ENCODE data around the gene TLE5. TPM values are rescaled to one million over a fixed set of nuclear protein-coding genes. Genes with fewer than 3 reads are reported as not detected.

TLE5 gene
- total RNA-seq, 6 donors from 2014 or later, result 324 to 781 (median 471) TPM

DNA sequence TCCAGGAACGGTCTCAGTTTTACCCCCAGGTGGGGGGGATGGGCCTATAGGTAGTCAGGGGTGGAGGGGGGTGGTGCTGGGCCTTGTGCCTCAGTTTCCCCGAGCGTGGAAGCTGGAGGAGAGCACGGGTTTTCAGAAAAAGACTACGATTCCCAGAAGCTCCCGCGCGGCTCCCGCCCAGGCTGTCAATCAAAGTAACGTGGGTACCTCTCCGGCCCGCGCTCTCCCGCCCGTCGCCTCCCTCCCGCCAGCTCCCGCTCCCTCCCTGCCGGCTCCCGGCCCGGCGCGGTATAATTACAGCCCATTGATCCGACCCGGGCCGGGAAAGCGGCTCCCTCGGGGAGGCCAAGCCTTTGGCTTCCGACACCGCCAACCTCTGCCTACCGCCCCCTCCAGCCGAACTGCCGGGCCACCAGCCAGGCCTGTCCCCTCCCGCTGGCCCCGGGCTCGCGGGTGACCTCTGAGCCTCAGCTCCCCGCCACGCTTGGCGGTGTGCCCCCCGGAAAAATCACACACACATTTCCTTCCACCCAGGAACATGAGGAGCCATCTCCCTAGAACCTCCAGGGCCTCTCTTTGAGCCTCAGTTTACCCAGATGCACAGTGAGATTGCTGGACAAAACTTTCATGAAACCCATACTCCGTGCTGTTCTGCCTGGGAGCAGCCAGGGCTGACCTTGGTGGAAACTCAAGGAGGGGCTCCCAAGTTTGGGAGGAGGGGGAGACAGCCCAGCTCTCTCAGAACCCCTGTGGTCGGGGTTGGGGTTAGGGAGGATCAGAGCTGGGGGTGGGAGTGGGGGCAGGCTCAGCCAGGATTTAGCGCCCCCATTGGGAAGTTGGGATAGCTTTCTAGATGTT, 25.9 kb downstream of the TLE5 start:
- Histone ChIP-seq H3K27ac (peak overlapping the region; percentile 79 to 94 (median 92)), H3K4me1 (peaks cover 17 to 23% (median 20%) of the 10 kb centered on the region in 4 donors), H3K27me3 (no peaks in the 10 kb centered on the region), H3K4me3 (peak overlapping the region; percentile 50 to 64 (median 60)), H3K9me3 (no peaks in the 10 kb centered on the region), H3K36me3 (no peaks in the 10 kb centered on the region)
- WGBS, 2 donors, result 1 to 3% methylated on average over 6 to 27 of the region's 44 CpGs
- TF ChIP-seq EP300 (IDR thresholded peaks at IDR 0.05) (no peak), POLR2A (IDR thresholded peaks at IDR 0.05) (peak in 2 of 4 donors; percentile 24 to 35), POLR2AphosphoS5 (IDR thresholded peaks at IDR 0.05) (peak; percentile 27 to 37), CTCF (IDR thresholded peaks at IDR 0.05) (peak in 1 of 6 experiments; percentile 20)
- DNase-seq (peak; percentile 91 to 95), ATAC-seq (ENCODE audit: low FRiP score in 2 of 2) (peak; percentile 91 to 94)

- WGBS, 2 donors, result 0% methylated on average over 24 to 29 of the region's 29 CpGs
- Histone ChIP-seq H3K4me1 (peaks cover 17 to 23% (median 20%) of the 10 kb centered on the region in 4 donors), H3K36me3 (no peaks in the 10 kb centered on the region), H3K4me3 (peak overlapping the region; percentile 50 to 64 (median 60)), H3K9me3 (no peaks in the 10 kb centered on the region), H3K27ac (peak overlapping the region; percentile 79 to 94 (median 92)), H3K27me3 (no peaks in the 10 kb centered on the region)
- DNase-seq (peak; percentile 95 to 97), ATAC-seq (ENCODE audit: low FRiP score in 2 of 2) (peak; percentile 97)
- TF ChIP-seq CTCF (IDR thresholded peaks at IDR 0.05) (peak in 3 of 6 experiments; percentile 9 to 29 (median 12)), POLR2A (IDR thresholded peaks at IDR 0.05) (peak in 1 of 4 donors; percentile 53), POLR2AphosphoS5 (IDR thresholded peaks at IDR 0.05) (peak in 1 of 2 donors; percentile 68), EP300 (IDR thresholded peaks at IDR 0.05) (no peak)
Measured at GRCh38 chr19:3035542-3036118, 26.7 kb downstream of the TLE5 start.

- ATAC-seq (ENCODE audit: low FRiP score in 2 of 2) (peak; percentile 1 to 3), DNase-seq (peak in 1 of 2 donors; percentile 49)
- peaks cover 17 to 23% (median 20%) of the 10 kb centered on the region in 4 donors for H3K4me1 ChIP-seq
- 10 to 19% methylated on average over 20 to 28 of the region's 28 CpGs for WGBS, 2 donors
- H3K9me3 ChIP-seq, result no peaks in the 10 kb centered on the region
- no peaks in the 10 kb centered on the region for H3K27me3 ChIP-seq
- H3K36me3 ChIP-seq, result no peaks in the 10 kb centered on the region
- peak overlapping the region; percentile 79 to 94 (median 92) for H3K27ac ChIP-seq
- H3K4me3 ChIP-seq, result peak overlapping the region; percentile 15 to 64 (median 54)
- TF ChIP-seq POLR2A (IDR thresholded peaks at IDR 0.05), result no peak
- TF ChIP-seq EP300 (IDR thresholded peaks at IDR 0.05), result no peak
- TF ChIP-seq POLR2AphosphoS5 (IDR thresholded peaks at IDR 0.05), result no peak
- no peak for TF ChIP-seq CTCF (IDR thresholded peaks at IDR 0.05)
Measured at GRCh38 chr19:3034656-3035541, 27.4 kb downstream of the TLE5 start.

DNA sequence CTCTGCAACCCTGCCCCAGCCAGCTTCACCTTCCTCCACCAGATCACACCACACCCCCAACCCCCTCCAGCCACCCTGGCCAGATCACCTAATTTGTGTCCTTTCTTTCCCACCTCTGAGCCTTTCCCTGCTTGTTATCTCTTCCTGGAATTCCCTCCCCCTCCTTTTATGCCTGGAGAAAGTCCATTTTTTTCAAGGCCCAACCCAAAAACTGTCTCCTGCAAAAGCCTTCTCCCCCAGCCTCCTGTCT, 28.0 kb downstream of the TLE5 start:
- Histone ChIP-seq H3K36me3 (no peaks in the 10 kb centered on the region), H3K4me1 (peaks cover 17 to 28% (median 24%) of the 10 kb centered on the region in 4 donors), H3K27me3 (no peaks in the 10 kb centered on the region), H3K4me3 (no peak overlapping the region), H3K9me3 (no peaks in the 10 kb centered on the region), H3K27ac (peak overlapping the region in 3 of 4 donors; percentile 91 to 94 (median 93))
- DNase-seq, result no peak
- TF ChIP-seq POLR2A (IDR thresholded peaks at IDR 0.05) (no peak), EP300 (IDR thresholded peaks at IDR 0.05) (no peak), POLR2AphosphoS5 (IDR thresholded peaks at IDR 0.05) (no peak), CTCF (IDR thresholded peaks at IDR 0.05) (no peak)
- no peak for ATAC-seq (ENCODE audit: low FRiP score in 2 of 2)

Measured in upper lobe of left lung (tissue), 6 donors.